GM19395 (cell line): ENCODE results near the gene CD82.
A peak's percentile ranks its signal among the peaks of the same experiment; 100 is the strongest.

Source experiments
- ATAC-seq: cut with Tn5 transposase; IDR thresholded peaks from one replicate; pipeline ENCODE4 v1.9.1; 2021; ENCODE audit warnings: mild to moderate bottlenecking, moderate library complexity; ENCODE audit not compliant: unreplicated experiment

CD82 gene

GRCh38 chr11:44597358-44598012, 32.0 kb downstream of the CD82 start:
- no peak for ATAC-seq

GRCh38 chr11:44598831-44599230, 33.4 kb downstream of the CD82 start:
- no peak for ATAC-seq

GRCh38 chr11:44600261-44600660, 34.8 kb downstream of the CD82 start:
- no peak for ATAC-seq

GRCh38 chr11:44600839-44601383, 35.4 kb downstream of the CD82 start:
- peak; percentile 45 for ATAC-seq

GRCh38 chr11:44601471-44602370, 36.3 kb downstream of the CD82 start:
- peak; percentile 33 for ATAC-seq

GRCh38 chr11:44602891-44603310, 37.4 kb downstream of the CD82 start:
- ATAC-seq = no peak

- ATAC-seq = no peak
Measured at GRCh38 chr11:44604171-44604581, 38.7 kb downstream of the CD82 start.

- ATAC-seq = no peak
Measured at GRCh38 chr11:44605068-44605708, 39.7 kb downstream of the CD82 start.

- no peak for ATAC-seq
Measured at GRCh38 chr11:44605965-44606364, 40.5 kb downstream of the CD82 start.

GRCh38 chr11:44606472-44606871, 41.0 kb downstream of the CD82 start:
- ATAC-seq = no peak

- ATAC-seq = no peak
Measured at GRCh38 chr11:44607319-44607962, 42.0 kb downstream of the CD82 start.

- no peak for ATAC-seq
Measured at GRCh38 chr11:44607987-44608386, 42.5 kb downstream of the CD82 start.

GRCh38 chr11:44608651-44608990, 43.2 kb downstream of the CD82 start:
- no peak for ATAC-seq

- peak; percentile 51 for ATAC-seq
Measured at GRCh38 chr11:44608991-44609782, 43.7 kb downstream of the CD82 start.

GRCh38 chr11:44609783-44610155, 44.3 kb downstream of the CD82 start:
- no peak for ATAC-seq

GRCh38 chr11:44610186-44610955, 44.9 kb downstream of the CD82 start:
- no peak for ATAC-seq

- ATAC-seq = no peak
Measured at GRCh38 chr11:44611088-44611487, 45.6 kb downstream of the CD82 start.

GRCh38 chr11:44611687-44612434, 46.4 kb downstream of the CD82 start:
- ATAC-seq = peak; percentile 34

GRCh38 chr11:44613153-44613552, 47.7 kb downstream of the CD82 start:
- ATAC-seq = no peak
